Stimulated activated CD8-positive, alpha-beta memory T cell treated with anti-CD3 and anti-CD28 coated beads, Interleukin-2, amount 100 ng/mL, for 48 hours (primary cell): Measurements from ENCODE around the gene NOVA2.
A peak's percentile ranks its signal among the peaks of the same experiment; 100 is the strongest.
"Not testable (repeated sequence)": the region's sequence is repeated elsewhere in the genome, so short reads cannot be mapped to it uniquely, and the experiment has no call there.

Source experiments
- DNase-seq, 2 donors: peaks; one replicate each; pipeline ENCODE4 v3.0.0-alpha.2; 2020; ENCODE audit warnings: low read depth in 2 of 2

NOVA2 gene

DNA sequence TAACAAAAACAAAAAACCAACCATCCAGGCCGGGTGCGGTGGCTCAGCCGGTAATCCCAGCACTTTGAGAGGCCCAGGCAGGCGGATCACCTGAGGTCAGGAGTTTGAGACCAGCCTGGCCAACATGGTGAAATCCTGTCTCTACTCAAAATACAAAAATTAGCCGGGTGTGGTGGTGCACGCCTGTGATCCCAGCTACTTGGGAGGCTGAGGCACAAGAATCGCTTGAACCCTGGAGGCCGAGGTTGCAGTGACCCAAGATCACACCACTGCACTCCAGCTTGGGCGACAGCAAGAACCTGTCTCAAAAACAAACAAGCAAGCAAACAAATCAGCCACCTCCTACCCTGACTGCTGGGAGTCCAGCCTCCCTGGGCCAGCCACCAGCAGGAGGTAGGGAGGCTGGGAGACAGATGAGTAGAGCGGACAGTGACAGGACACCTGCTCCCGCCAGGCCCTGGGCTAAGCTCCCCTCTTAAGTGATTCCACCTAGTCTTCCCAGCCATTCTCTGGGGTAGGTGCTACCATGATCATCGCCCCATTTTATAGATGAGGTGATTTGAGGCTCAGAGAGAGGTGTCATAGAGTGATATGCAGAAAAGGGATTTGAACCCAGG lies 77.6 kb downstream of the NOVA2 start:
- DNase-seq = not testable (repeated sequence)

DNA sequence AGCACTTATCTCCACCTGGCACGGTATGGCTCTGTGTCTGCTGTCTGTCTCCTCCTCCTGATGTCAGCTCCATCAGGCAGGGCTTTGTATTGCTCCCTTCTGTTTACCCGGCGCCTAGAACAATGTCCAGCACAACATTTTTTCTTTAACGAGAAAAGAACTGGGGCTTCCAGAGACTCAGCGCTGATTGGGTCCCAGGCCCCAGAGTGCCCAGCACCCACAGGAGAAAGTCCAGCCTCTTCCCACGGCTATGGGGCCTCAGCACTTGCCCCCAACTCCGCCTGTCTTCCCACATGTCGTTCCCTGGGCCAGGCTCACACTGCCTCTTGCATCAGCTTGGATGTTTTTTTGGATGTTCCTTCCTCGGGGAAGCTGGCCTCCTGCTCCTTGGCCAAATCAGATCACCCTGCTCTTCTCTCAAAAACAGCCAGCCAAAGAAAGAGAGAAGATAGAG lies 78.1 kb downstream of the NOVA2 start:
- DNase-seq = no peak

DNA sequence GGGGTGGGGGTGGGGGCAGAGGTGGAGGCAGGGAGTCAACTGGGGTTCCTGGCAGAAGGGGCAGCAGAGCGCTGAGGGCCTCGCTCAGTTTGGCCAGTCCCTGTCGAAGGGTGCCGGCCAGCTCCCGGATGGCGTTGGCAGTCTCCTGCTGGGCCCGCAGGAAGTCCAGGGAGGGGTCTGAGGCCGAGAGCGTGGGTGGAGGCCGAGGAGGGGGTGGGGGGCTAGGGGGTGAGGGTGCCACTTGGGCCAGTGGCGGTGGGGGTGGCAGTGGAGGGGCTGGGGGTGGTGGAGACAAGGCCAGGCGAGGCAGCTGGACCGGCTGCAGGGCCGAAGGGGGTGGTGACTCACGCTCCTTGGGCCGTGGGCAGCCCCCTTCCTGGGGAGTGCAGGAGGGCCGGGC lies 82.8 kb downstream of the NOVA2 start:
- DNase-seq = no peak

DNA sequence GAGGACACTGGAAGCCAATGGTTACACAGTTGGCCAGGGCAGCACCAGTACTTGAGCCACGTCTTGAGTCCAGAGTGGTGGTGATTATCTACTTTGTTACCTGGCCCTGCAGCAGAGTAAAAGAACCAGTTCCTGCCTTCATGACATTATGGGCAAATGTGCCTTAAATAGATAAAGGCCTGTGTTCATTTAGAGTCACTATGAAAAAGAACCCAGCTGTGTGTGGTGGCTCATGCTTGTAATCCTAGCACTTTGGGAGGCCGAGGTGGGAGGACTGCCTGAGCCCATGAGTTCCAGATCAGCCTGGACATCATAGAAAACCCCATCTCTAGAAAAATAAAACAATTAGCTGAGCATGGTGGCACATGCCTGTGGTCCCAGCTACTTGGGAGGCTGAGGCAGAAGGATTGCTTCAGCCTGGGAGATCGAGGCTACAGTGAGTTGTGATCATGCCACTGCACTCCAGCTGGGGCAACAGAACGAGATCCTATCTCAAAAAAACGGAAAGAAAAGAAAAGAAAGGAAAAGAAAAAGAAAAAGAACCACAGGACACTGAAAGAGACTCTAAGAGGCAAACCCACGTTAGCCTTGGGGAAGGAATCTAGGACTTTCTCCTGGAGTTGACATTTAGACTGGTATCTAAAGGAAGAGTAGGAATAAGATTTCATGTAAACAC lies 84.3 kb downstream of the NOVA2 start:
- no peak for DNase-seq

DNA sequence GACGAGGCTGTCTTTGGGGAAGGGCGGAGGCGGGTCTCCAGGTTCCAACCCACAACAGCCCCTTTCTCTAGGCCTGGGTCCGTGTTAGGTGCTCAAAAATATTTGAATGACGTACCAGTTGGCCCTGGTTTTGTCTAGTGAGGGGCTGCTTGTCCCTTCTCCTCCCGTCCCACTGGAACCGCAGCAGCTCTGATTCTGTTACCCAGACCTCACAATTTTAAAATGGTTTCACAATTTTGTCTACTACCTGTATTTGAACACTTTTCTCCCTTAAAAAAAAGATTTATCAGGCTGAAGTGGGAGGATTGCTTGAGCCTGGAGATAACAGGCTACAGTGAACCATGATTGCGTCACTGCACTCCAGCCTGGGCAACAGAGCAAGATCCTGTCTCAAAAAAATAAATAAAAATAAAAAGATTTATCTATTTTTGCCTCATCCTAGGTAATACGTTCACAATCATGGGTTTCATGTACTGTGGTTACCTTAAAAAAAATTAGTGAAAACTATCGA lies 86.4 kb downstream of the NOVA2 start:
- DNase-seq = no peak

DNA sequence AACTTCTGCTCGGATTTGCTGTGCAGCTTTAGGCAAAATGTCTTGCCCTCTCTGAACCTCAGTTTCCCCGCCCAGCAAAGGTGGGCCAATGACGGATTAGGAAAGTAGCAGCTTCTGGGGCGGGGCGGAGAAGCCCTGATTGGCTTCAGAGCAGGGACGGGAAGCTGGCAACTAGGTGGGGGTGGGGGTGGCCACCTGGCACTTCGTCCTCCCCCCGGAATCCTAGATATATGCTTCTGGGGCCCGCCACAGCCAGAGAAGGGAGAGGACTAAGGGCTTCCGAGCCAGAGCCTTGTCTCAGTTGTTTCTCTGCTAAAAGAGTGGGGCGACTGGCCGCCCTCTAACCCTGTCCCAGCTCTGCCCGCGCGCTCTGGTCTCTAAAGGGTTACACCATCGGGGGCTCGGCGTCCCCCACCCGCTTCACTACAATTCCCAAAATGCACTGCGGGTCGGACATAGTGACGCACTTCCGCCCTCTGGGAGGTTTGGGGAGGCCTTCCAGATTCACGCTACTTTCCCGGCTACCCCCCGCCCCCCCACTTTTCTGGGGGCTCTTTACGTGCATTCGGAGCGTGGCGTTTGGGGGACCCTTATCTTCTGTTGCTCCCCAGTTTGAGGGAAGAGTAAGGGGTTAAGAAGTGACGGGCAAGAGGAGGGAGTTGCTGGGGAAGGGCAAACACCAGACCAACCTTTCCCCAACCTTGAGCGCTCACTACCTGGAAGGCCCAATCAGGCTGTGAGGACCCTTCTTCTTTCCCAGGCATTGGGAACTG lies 87.1 kb downstream of the NOVA2 start:
- DNase-seq = peak; percentile 78 to 82

DNA sequence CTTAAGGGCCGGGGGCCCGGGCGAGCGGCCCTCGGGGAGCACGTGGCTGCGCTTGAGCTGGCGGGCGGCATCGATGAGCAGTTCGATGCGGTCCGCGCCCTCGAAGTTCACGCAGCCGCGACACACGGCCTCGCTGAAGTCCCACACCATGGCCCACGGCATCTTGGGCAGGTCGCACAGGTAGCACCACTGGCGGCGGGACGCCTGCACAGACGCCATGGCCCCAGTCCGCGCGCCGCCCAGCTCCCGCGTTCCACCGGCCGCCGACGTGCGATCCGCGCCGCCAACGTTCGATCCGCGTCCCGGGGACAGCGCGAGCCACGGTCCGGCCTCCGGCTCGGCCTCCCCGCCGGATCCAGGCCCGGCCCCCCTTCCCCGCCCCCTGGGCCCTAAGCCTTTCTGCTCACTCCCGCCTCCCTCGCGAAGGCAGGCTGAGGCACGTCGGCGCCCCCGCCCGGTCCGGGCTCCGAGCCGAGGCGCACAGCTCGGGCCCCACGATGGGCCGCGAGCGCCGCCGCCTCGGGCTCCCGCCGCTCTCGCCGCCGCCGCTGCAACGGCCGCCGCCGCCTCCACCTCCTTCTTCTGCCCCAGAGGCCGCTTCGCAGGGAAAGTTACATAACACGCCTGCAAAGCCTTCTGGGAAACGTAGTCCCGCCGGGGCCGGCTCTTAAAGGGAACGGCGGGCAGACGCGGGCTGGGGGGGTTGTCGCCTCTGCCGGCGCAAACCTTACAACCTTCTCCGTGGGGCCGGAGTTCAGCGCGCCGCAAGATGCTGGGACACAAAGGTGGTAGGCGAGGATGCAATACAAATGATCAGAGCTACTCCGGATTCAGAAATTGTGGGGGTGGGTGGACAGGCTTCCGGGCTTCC lies 87.9 kb downstream of the NOVA2 start, which contains the start of gene IRF2BP1:
TSS of gene IRF2BP1 (minus strand) at position 586 of the 871 bp plus-strand sequence. CDS start at position 219, 367 bp downstream.
- peak; percentile 73 to 81 for DNase-seq

DNA sequence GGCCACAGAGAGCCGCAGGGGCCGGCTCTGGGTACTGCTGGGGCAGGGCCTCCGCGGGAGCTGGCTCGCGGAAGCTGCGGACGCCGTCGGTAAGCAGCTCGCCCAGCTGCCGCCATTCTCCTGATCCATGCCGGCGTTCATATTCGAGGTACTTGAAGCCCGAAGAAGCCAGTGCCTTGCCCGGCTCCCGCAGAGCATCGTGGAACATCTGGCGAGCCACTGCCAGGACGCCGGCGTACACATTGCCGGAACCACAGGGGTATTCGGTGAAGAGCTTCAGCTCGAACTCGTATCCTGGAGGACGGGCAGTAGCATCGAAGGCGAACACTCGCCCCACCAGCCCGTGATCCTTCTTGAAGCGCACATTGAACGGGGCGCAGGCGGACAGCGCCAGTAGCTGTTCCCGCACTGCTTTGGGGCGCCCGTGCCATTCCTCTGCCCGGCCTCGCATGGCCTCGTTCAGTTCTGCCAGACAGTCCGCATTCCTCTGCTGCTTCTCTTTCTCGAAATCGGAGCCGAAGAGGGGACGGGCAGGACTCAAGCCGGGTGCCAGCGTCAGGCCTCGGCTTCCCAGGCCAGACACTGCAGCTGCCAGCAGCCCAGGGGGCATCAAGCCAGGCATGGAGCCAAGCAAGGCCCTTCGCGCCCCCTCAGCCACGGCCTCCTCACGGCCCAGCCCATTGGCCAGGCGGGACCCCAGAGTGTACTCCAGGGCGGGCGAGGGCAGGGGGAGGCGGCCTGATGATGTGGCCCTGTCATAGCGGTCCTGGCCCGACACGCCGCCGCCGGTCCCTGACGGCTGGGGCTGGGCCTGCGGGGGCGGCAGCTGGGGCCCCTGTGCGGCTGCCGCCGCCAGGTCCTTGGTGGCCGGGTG lies 88.7 kb downstream of the NOVA2 start:
- DNase-seq = peak; percentile 20 to 32

DNA sequence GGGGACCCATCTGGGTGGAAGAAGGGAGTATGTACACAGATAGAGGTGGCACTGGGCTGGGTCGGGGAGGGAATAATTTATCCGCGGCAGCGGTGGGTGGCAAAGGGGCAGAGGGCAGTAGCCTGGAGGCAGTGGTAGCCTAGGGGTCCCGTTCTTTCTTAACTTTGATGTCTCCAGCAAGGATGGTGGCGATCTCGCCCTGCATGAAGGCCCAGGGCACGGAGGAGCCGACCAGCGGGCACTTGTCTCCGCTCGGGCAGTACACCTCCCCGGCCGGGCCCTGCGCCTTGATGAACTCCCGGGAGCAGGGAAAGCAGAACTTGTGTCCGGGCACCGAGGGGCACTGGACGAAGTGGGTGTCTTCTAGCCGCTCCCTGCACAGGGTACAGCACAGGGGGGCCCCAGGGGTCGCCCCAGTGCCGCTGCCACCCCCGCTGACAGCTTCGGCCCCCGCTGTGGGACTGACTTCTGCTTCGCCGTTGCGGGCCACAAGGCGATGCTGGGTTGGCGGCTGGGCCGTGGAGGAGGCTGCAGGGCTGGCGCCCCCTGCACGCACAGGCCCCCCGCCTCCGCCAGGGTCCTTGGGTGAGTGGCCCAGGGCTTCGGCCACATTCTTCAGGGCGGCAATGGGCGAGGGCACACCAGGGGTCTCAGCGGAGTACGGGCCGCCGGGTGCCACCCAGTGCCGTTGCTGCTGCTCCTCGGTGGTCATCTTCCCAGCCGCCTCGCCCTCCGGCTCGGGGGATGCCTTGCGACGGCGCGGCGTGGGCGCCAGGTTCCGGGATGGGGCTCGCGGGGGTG lies 89.6 kb downstream of the NOVA2 start:
- no peak for DNase-seq
